ENCODE measurements around the gene CIC. TPM values are rescaled to one million over a fixed set of nuclear protein-coding genes. Genes with fewer than 3 reads are reported as not detected.

Gene CIC
- total RNA-seq, 2 experiments from 2014 or later = 114 to 119 TPM

GRCh38 chr19:42226886-42227285 is 42.2 kb upstream of the CIC start:
- TF ChIP-seq, protein P1, sequence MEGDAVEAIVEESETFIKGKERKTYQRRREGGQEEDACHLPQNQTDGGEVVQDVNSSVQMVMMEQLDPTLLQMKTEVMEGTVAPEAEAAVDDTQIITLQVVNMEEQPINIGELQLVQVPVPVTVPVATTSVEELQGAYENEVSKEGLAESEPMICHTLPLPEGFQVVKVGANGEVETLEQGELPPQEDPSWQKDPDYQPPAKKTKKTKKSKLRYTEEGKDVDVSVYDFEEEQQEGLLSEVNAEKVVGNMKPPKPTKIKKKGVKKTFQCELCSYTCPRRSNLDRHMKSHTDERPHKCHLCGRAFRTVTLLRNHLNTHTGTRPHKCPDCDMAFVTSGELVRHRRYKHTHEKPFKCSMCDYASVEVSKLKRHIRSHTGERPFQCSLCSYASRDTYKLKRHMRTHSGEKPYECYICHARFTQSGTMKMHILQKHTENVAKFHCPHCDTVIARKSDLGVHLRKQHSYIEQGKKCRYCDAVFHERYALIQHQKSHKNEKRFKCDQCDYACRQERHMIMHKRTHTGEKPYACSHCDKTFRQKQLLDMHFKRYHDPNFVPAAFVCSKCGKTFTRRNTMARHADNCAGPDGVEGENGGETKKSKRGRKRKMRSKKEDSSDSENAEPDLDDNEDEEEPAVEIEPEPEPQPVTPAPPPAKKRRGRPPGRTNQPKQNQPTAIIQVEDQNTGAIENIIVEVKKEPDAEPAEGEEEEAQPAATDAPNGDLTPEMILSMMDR (IDR thresholded peaks at IDR 0.05) = no peak
- H3K36me3 Mint-ChIP-seq (ENCODE audit: low read depth) = peaks cover 81% of the 10 kb centered on the region
- no peaks in the 10 kb centered on the region for H3K27me3 ChIP-seq (ENCODE audit: control insufficient read depth in 1 of 2, insufficient read depth in 2 of 2, low read length in 2 of 2)
- intact Hi-C loops (cut with DNase I, micrococcal nuclease) = no loop called here
- ChIA-PET POLR2A (interaction anchor here (1.4 kb wide), 1 partner anchor 15 kb away, joined by 3 read pairs; no protein-coding TSS in a partner anchor), CTCF (interaction anchor here (1.0 kb wide), 1 partner anchor 42 kb away, joined by 3 read pairs; no protein-coding TSS in a partner anchor)
- H3K4me1 ChIP-seq (ENCODE audit: insufficient read depth, low read length) = peaks cover 25% of the 10 kb centered on the region
- no peak overlapping the region for H3K4me3 ChIP-seq (ENCODE audit: low read length)
- H3K36me3 ChIP-seq (ENCODE audit: insufficient read depth, low read length) = peaks cover 67% of the 10 kb centered on the region
- no peak for DNase-seq
- H3K4me1 Mint-ChIP-seq (ENCODE audit: low read depth) = peaks cover 24% of the 10 kb centered on the region
- H3K9me3 Mint-ChIP-seq = no peaks in the 10 kb centered on the region
- no peak overlapping the region for H3K27ac ChIP-seq (ENCODE audit: low read depth in 1 of 2, low read length in 2 of 2)
- no peaks in the 10 kb centered on the region for H3K9me3 ChIP-seq (ENCODE audit: control insufficient read depth in 1 of 2, insufficient read depth in 1 of 2, low read length in 2 of 2)
- H3K4me3 Mint-ChIP-seq = no peak overlapping the region
- no peaks in the 10 kb centered on the region for H3K27me3 Mint-ChIP-seq
- no peak overlapping the region for H3K27ac Mint-ChIP-seq
- no peak for ATAC-seq (ENCODE audit: poor library complexity)

- DNase-seq = no peak
- Histone ChIP-seq H3K36me3 (ENCODE audit: insufficient read depth, low read length) (peaks cover 82% of the 10 kb centered on the region), H3K4me1 (ENCODE audit: insufficient read depth, low read length) (peaks cover 16% of the 10 kb centered on the region), H3K27ac (ENCODE audit: low read depth in 1 of 2, low read length in 2 of 2) (no peak overlapping the region), H3K9me3 (ENCODE audit: control insufficient read depth in 1 of 2, insufficient read depth in 1 of 2, low read length in 2 of 2) (no peaks in the 10 kb centered on the region), H3K4me3 (ENCODE audit: low read length) (no peak overlapping the region), H3K27me3 (ENCODE audit: control insufficient read depth in 1 of 2, insufficient read depth in 2 of 2, low read length in 2 of 2) (no peaks in the 10 kb centered on the region)
- ATAC-seq (ENCODE audit: poor library complexity) = no peak
- peaks cover 17% of the 10 kb centered on the region for H3K4me1 Mint-ChIP-seq (ENCODE audit: low read depth)
- POLR2A ChIA-PET = no interaction called here
- CTCF ChIA-PET = interaction anchor here (0.7 to 2.0 kb wide), 2 partner anchors 14 to 147 kb away, joined by 3 to 7 read pairs; partner anchors contain the start of gene GSK3A
- H3K36me3 Mint-ChIP-seq (ENCODE audit: low read depth) = peaks cover 88% of the 10 kb centered on the region
- H3K4me3 Mint-ChIP-seq = no peak overlapping the region
- no peaks in the 10 kb centered on the region for H3K27me3 Mint-ChIP-seq
- H3K9me3 Mint-ChIP-seq = no peaks in the 10 kb centered on the region
- peak overlapping the region; percentile 59 for H3K27ac Mint-ChIP-seq
- intact Hi-C loops (cut with DNase I, micrococcal nuclease) = no loop called here
- TF ChIP-seq, protein P1 (IDR thresholded peaks at IDR 0.05) = no peak
These were observed 40.4 kb upstream of the CIC start for GRCh38 chr19:42228641-42229040.

GRCh38 chr19:42229301-42229854 is 39.7 kb upstream of the CIC start:
- H3K27me3 Mint-ChIP-seq = no peaks in the 10 kb centered on the region
- Histone ChIP-seq H3K27ac (ENCODE audit: low read depth in 1 of 2, low read length in 2 of 2) (no peak overlapping the region), H3K9me3 (ENCODE audit: control insufficient read depth in 1 of 2, insufficient read depth in 1 of 2, low read length in 2 of 2) (no peaks in the 10 kb centered on the region), H3K36me3 (ENCODE audit: insufficient read depth, low read length) (peaks cover 85% of the 10 kb centered on the region), H3K27me3 (ENCODE audit: control insufficient read depth in 1 of 2, insufficient read depth in 2 of 2, low read length in 2 of 2) (no peaks in the 10 kb centered on the region), H3K4me3 (ENCODE audit: low read length) (no peak overlapping the region), H3K4me1 (ENCODE audit: insufficient read depth, low read length) (peaks cover 16% of the 10 kb centered on the region)
- H3K4me1 Mint-ChIP-seq (ENCODE audit: low read depth) = peaks cover 17% of the 10 kb centered on the region
- POLR2A ChIA-PET = interaction anchor here (1.1 kb wide), 2 partner anchors 11 to 13 kb away, joined by 3 to 4 read pairs; partner anchors contain the start of gene GSK3A
- CTCF ChIA-PET = interaction anchor here (2.0 kb wide), 1 partner anchor 13 kb away, joined by 7 read pairs; the partner anchor contains the start of gene GSK3A
- ATAC-seq (ENCODE audit: poor library complexity) (no peak), DNase-seq (no peak)
- TF ChIP-seq, protein P1 (IDR thresholded peaks at IDR 0.05) = no peak
- peak overlapping the region; percentile 59 for H3K27ac Mint-ChIP-seq
- peaks cover 92% of the 10 kb centered on the region for H3K36me3 Mint-ChIP-seq (ENCODE audit: low read depth)
- no peaks in the 10 kb centered on the region for H3K9me3 Mint-ChIP-seq
- intact Hi-C loops (cut with DNase I, micrococcal nuclease) = no loop called here
- H3K4me3 Mint-ChIP-seq = no peak overlapping the region

Data from CD4-positive, alpha-beta T cell (primary cell).